ENCODE data around the gene SMARCD3. TPM values are rescaled to one million over a fixed set of nuclear protein-coding genes. Genes with fewer than 3 reads are reported as not detected.

The SMARCD3 gene
- total and polyA plus RNA-seq, 2 experiments from 2014 or later, result 3.3 to 4.0 TPM

- Histone ChIP-seq H4K20me1 (replicated peaks; ENCODE audit: insufficient read depth) (no peaks in the 10 kb centered on the region), H3K9me2 (ENCODE audit: insufficient read depth) (no peaks in the 10 kb centered on the region), H3K36me3 (ENCODE audit: insufficient read depth) (no peaks in the 10 kb centered on the region), H3K4me2 (peak overlapping the region; percentile 94), H3K79me2 (replicated peaks; ENCODE audit: insufficient read depth) (no peaks in the 10 kb centered on the region), H3K4me3 (peak overlapping the region; percentile 94), H3K4me1 (ENCODE audit: insufficient read depth) (peaks cover 28% of the 10 kb centered on the region), H3K27ac (ENCODE audit: low read depth) (no peak overlapping the region), H3K27me3 (ENCODE audit: insufficient read depth) (peaks cover 63% of the 10 kb centered on the region), H3F3A (replicated peaks; ENCODE audit: low read depth) (peaks cover 5% of the 10 kb centered on the region), H2AFZ (peak overlapping the region; percentile 96)
- Mint-ChIP-seq H3K36me3 (ENCODE audit: low read depth) (no peaks in the 10 kb centered on the region; the same call in 2 of the 3 replicates), H3K9me3 (no peaks in the 10 kb centered on the region), H3K4me1 (peaks cover 56% of the 10 kb centered on the region), H3K27me3 (ENCODE audit: insufficient read depth, low read depth, poor library complexity) (peaks cover 70% of the 10 kb centered on the region), H3K27ac (no peak overlapping the region), H3K4me3 (peak overlapping the region; percentile 85)
- ATAC-seq, result peak; percentile 4
- no peak for DNase-seq (ENCODE audit: low spot score)
- TF ChIP-seq EZH2 (IDR thresholded peaks at IDR 0.05; ENCODE audit: low read depth, unreplicated experiment) (no peak), EZH2phosphoT487 (IDR thresholded peaks at IDR 0.05; ENCODE audit: unreplicated experiment) (no peak), STAT1 (IDR thresholded peaks at IDR 0.05; ENCODE audit: unreplicated experiment) (no peak), CREB1 (CRISPR knock-in tag; IDR thresholded peaks at IDR 0.05; ENCODE audit: low read depth) (no peak), ZNF331 (CRISPR knock-in tag; IDR thresholded peaks at IDR 0.05; ENCODE audit: low read depth) (no peak), ZNF114 (CRISPR knock-in tag; IDR thresholded peaks at IDR 0.05) (no peak), ETS1 (IDR thresholded peaks at IDR 0.05) (no peak), JUNB (IDR thresholded peaks at IDR 0.05; ENCODE audit: unreplicated experiment) (no peak), POLR2AphosphoS5 (IDR thresholded peaks at IDR 0.05; ENCODE audit: low read depth) (no peak), NANOG (IDR thresholded peaks at IDR 0.05; ENCODE audit: borderline replicate concordance) (no peak), ZNF462 (CRISPR knock-in tag; IDR thresholded peaks at IDR 0.05) (no peak)
- TF ChIP-seq, protein P1, sequence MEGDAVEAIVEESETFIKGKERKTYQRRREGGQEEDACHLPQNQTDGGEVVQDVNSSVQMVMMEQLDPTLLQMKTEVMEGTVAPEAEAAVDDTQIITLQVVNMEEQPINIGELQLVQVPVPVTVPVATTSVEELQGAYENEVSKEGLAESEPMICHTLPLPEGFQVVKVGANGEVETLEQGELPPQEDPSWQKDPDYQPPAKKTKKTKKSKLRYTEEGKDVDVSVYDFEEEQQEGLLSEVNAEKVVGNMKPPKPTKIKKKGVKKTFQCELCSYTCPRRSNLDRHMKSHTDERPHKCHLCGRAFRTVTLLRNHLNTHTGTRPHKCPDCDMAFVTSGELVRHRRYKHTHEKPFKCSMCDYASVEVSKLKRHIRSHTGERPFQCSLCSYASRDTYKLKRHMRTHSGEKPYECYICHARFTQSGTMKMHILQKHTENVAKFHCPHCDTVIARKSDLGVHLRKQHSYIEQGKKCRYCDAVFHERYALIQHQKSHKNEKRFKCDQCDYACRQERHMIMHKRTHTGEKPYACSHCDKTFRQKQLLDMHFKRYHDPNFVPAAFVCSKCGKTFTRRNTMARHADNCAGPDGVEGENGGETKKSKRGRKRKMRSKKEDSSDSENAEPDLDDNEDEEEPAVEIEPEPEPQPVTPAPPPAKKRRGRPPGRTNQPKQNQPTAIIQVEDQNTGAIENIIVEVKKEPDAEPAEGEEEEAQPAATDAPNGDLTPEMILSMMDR (conservative IDR thresholded peaks at IDR 0.05; ENCODE audit: low read depth in 2 of 2), result no peak
- TF ChIP-seq, protein P2, sequence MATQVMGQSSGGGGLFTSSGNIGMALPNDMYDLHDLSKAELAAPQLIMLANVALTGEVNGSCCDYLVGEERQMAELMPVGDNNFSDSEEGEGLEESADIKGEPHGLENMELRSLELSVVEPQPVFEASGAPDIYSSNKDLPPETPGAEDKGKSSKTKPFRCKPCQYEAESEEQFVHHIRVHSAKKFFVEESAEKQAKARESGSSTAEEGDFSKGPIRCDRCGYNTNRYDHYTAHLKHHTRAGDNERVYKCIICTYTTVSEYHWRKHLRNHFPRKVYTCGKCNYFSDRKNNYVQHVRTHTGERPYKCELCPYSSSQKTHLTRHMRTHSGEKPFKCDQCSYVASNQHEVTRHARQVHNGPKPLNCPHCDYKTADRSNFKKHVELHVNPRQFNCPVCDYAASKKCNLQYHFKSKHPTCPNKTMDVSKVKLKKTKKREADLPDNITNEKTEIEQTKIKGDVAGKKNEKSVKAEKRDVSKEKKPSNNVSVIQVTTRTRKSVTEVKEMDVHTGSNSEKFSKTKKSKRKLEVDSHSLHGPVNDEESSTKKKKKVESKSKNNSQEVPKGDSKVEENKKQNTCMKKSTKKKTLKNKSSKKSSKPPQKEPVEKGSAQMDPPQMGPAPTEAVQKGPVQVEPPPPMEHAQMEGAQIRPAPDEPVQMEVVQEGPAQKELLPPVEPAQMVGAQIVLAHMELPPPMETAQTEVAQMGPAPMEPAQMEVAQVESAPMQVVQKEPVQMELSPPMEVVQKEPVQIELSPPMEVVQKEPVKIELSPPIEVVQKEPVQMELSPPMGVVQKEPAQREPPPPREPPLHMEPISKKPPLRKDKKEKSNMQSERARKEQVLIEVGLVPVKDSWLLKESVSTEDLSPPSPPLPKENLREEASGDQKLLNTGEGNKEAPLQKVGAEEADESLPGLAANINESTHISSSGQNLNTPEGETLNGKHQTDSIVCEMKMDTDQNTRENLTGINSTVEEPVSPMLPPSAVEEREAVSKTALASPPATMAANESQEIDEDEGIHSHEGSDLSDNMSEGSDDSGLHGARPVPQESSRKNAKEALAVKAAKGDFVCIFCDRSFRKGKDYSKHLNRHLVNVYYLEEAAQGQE (IDR thresholded peaks at IDR 0.05; ENCODE audit: unreplicated experiment), result no peak
Measured at GRCh38 chr7:151252561-151252835, 4.0 kb upstream of the SMARCD3 start.

All from GM23338 (cell line).